ENCODE data around the gene RNASE9. TPM values are rescaled to one million over a fixed set of nuclear protein-coding genes. Genes with fewer than 3 reads are reported as not detected.

The RNASE9 gene
- total and polyA plus RNA-seq, 2 experiments from 2014 or later = 0.24 TPM; not detected in 1

DNA sequence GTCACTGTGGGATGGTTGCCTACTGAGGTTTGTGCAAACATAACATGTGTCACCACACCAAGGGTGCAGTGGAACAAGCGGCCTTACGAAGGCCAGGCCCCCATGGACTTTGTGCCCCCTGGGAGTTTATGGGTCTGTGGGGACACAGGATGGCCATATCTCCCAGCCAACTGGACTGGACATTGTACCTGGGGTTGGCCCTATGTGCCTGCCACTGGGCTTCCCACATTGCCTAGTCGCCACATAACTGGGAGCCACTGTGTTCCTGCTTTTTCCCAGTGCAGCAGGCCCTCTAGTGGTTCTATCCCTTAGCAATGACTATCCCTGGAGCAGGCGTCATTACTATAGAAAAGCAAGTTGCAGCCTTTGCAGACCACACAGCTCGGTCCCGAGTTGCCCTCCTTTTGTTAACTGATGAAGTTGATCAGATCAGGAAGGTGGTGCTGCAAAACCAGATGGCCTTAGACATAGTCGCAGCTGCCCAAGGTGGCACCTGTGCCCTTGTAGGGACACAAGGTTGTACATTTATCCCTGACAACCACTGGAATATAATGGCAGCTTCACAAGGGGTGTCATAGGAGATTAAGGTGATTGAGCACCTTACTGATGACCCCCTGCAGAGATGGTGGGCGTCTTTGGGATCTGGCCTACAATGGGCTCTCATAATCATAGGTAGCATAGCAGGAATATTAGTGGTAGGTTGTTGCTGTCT is 45.5 kb upstream of the RNASE9 start:
- DNase-seq (ENCODE audit: low spot score) (peak; percentile 89), ATAC-seq (peak; percentile 69)
- no peaks in the 10 kb centered on the region; the same call in 1 of the 2 replicates for H3F3A ChIP-seq (replicated peaks; ENCODE audit: low read depth)
- peaks cover 6% of the 10 kb centered on the region; the same call in 1 of the 2 replicates for H3K9me2 ChIP-seq (ENCODE audit: insufficient read depth)
- H3K27me3 ChIP-seq (ENCODE audit: insufficient read depth) = peaks cover 11% of the 10 kb centered on the region; the same call in 1 of the 2 replicates
- no peaks in the 10 kb centered on the region for H3K9me3 Mint-ChIP-seq
- TF ChIP-seq NANOG (IDR thresholded peaks at IDR 0.05; ENCODE audit: borderline replicate concordance) (no peak), ZNF331 (CRISPR knock-in tag; IDR thresholded peaks at IDR 0.05; ENCODE audit: low read depth) (no peak), POLR2AphosphoS5 (IDR thresholded peaks at IDR 0.05; ENCODE audit: low read depth) (no peak), EZH2 (IDR thresholded peaks at IDR 0.05; ENCODE audit: low read depth, unreplicated experiment) (no peak), STAT1 (IDR thresholded peaks at IDR 0.05; ENCODE audit: unreplicated experiment) (no peak), EZH2phosphoT487 (IDR thresholded peaks at IDR 0.05; ENCODE audit: unreplicated experiment) (no peak), CREB1 (CRISPR knock-in tag; IDR thresholded peaks at IDR 0.05; ENCODE audit: low read depth) (0 out of 2 replicates have a peak, but pooled peaks have one; percentile 25)
- TF ChIP-seq, protein P1, sequence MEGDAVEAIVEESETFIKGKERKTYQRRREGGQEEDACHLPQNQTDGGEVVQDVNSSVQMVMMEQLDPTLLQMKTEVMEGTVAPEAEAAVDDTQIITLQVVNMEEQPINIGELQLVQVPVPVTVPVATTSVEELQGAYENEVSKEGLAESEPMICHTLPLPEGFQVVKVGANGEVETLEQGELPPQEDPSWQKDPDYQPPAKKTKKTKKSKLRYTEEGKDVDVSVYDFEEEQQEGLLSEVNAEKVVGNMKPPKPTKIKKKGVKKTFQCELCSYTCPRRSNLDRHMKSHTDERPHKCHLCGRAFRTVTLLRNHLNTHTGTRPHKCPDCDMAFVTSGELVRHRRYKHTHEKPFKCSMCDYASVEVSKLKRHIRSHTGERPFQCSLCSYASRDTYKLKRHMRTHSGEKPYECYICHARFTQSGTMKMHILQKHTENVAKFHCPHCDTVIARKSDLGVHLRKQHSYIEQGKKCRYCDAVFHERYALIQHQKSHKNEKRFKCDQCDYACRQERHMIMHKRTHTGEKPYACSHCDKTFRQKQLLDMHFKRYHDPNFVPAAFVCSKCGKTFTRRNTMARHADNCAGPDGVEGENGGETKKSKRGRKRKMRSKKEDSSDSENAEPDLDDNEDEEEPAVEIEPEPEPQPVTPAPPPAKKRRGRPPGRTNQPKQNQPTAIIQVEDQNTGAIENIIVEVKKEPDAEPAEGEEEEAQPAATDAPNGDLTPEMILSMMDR (conservative IDR thresholded peaks at IDR 0.05; ENCODE audit: low read depth in 2 of 2) = peak; percentile 83 to 88
- TF ChIP-seq, protein P2, sequence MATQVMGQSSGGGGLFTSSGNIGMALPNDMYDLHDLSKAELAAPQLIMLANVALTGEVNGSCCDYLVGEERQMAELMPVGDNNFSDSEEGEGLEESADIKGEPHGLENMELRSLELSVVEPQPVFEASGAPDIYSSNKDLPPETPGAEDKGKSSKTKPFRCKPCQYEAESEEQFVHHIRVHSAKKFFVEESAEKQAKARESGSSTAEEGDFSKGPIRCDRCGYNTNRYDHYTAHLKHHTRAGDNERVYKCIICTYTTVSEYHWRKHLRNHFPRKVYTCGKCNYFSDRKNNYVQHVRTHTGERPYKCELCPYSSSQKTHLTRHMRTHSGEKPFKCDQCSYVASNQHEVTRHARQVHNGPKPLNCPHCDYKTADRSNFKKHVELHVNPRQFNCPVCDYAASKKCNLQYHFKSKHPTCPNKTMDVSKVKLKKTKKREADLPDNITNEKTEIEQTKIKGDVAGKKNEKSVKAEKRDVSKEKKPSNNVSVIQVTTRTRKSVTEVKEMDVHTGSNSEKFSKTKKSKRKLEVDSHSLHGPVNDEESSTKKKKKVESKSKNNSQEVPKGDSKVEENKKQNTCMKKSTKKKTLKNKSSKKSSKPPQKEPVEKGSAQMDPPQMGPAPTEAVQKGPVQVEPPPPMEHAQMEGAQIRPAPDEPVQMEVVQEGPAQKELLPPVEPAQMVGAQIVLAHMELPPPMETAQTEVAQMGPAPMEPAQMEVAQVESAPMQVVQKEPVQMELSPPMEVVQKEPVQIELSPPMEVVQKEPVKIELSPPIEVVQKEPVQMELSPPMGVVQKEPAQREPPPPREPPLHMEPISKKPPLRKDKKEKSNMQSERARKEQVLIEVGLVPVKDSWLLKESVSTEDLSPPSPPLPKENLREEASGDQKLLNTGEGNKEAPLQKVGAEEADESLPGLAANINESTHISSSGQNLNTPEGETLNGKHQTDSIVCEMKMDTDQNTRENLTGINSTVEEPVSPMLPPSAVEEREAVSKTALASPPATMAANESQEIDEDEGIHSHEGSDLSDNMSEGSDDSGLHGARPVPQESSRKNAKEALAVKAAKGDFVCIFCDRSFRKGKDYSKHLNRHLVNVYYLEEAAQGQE (IDR thresholded peaks at IDR 0.05; ENCODE audit: unreplicated experiment) = no peak
- TF ChIP-seq, protein P3, sequence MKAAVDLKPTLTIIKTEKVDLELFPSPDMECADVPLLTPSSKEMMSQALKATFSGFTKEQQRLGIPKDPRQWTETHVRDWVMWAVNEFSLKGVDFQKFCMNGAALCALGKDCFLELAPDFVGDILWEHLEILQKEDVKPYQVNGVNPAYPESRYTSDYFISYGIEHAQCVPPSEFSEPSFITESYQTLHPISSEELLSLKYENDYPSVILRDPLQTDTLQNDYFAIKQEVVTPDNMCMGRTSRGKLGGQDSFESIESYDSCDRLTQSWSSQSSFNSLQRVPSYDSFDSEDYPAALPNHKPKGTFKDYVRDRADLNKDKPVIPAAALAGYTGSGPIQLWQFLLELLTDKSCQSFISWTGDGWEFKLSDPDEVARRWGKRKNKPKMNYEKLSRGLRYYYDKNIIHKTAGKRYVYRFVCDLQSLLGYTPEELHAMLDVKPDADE (IDR thresholded peaks at IDR 0.05) = no peak
- TF ChIP-seq, protein P4, sequence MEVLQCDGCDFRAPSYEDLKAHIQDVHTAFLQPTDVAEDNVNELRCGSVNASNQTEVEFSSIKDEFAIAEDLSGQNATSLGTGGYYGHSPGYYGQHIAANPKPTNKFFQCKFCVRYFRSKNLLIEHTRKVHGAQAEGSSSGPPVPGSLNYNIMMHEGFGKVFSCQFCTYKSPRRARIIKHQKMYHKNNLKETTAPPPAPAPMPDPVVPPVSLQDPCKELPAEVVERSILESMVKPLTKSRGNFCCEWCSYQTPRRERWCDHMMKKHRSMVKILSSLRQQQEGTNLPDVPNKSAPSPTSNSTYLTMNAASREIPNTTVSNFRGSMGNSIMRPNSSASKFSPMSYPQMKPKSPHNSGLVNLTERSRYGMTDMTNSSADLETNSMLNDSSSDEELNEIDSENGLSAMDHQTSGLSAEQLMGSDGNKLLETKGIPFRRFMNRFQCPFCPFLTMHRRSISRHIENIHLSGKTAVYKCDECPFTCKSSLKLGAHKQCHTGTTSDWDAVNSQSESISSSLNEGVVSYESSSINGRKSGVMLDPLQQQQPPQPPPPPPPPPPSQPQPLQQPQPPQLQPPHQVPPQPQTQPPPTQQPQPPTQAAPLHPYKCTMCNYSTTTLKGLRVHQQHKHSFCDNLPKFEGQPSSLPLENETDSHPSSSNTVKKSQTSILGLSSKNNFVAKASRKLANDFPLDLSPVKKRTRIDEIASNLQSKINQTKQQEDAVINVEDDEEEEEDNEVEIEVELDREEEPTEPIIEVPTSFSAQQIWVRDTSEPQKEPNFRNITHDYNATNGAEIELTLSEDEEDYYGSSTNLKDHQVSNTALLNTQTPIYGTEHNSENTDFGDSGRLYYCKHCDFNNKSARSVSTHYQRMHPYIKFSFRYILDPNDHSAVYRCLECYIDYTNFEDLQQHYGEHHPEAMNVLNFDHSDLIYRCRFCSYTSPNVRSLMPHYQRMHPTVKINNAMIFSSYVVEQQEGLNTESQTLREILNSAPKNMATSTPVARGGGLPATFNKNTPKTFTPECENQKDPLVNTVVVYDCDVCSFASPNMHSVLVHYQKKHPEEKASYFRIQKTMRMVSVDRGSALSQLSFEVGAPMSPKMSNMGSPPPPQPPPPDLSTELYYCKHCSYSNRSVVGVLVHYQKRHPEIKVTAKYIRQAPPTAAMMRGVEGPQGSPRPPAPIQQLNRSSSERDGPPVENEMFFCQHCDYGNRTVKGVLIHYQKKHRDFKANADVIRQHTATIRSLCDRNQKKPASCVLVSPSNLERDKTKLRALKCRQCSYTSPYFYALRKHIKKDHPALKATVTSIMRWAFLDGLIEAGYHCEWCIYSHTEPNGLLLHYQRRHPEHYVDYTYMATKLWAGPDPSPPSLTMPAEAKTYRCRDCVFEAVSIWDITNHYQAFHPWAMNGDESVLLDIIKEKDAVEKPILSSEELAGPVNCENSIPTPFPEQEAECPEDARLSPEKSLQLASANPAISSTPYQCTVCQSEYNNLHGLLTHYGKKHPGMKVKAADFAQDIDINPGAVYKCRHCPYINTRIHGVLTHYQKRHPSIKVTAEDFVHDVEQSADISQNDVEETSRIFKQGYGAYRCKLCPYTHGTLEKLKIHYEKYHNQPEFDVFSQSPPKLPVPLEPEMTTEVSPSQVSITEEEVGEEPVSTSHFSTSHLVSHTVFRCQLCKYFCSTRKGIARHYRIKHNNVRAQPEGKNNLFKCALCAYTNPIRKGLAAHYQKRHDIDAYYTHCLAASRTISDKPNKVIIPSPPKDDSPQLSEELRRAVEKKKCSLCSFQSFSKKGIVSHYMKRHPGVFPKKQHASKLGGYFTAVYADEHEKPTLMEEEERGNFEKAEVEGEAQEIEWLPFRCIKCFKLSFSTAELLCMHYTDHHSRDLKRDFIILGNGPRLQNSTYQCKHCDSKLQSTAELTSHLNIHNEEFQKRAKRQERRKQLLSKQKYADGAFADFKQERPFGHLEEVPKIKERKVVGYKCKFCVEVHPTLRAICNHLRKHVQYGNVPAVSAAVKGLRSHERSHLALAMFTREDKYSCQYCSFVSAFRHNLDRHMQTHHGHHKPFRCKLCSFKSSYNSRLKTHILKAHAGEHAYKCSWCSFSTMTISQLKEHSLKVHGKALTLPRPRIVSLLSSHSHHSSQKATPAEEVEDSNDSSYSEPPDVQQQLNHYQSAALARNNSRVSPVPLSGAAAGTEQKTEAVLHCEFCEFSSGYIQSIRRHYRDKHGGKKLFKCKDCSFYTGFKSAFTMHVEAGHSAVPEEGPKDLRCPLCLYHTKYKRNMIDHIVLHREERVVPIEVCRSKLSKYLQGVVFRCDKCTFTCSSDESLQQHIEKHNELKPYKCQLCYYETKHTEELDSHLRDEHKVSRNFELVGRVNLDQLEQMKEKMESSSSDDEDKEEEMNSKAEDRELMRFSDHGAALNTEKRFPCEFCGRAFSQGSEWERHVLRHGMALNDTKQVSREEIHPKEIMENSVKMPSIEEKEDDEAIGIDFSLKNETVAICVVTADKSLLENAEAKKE (CRISPR knock-in tag; IDR thresholded peaks at IDR 0.05) = no peak
- H4K20me1 ChIP-seq (replicated peaks; ENCODE audit: insufficient read depth) = no peaks in the 10 kb centered on the region
- no peaks in the 10 kb centered on the region for H3K79me2 ChIP-seq (replicated peaks; ENCODE audit: insufficient read depth)
- H3K4me1 Mint-ChIP-seq = peaks cover 11% of the 10 kb centered on the region
- no peak overlapping the region for H3K4me3 Mint-ChIP-seq
- no peak overlapping the region for H3K4me2 ChIP-seq
- H3K4me1 ChIP-seq (ENCODE audit: insufficient read depth) = peaks cover 17% of the 10 kb centered on the region; the same call in 1 of the 2 replicates
- H3K4me3 ChIP-seq = no peak overlapping the region
- no peaks in the 10 kb centered on the region for H3K27me3 Mint-ChIP-seq (ENCODE audit: insufficient read depth, low read depth, poor library complexity)
- H3K27ac Mint-ChIP-seq = no peak overlapping the region
- H3K36me3 ChIP-seq (ENCODE audit: insufficient read depth) = no peaks in the 10 kb centered on the region
- H3K27ac ChIP-seq (ENCODE audit: low read depth) = no peak overlapping the region
- no peaks in the 10 kb centered on the region for H3K36me3 Mint-ChIP-seq (ENCODE audit: low read depth)
- H2AFZ ChIP-seq = peak overlapping the region; percentile 69; the same call in 1 of the 2 replicates

Data from GM23338 (cell line).